HepG2 (cell line): ENCODE results near the gene ZNF74. TPM values are rescaled to one million over a fixed set of nuclear protein-coding genes. Genes with fewer than 3 reads are reported as not detected.

ENCODE experiments used
- ATAC-seq: fragments of 200-7000 bp; cut with Tn5 transposase; 3 replicates; pipeline ENCODE4 v1.9.1; 2020; ENCODE audit warnings: mild to moderate bottlenecking, moderate library complexity
- BruUV-seq: library from RNA; stranded (reverse); fragments of 400-500 nt; replicated peaks from 2 replicates; lab custom pipeline; 2021; lab: Mats Ljungman, UMichigan
- CTCF ChIA-PET: fragments of 300-600 bp; formaldehyde crosslinking; extraction: SDS; loops from one replicate; lab custom pipeline; 2021; ENCODE audit warnings: low total read pairs, inconsistent platforms, low intra/inter-chr PET ratio; lab: Yijun Ruan, JAX
- POLR2A ChIA-PET: fragments of 350-600 bp; sonication (Branson Sonifier 250); formaldehyde crosslinking; loops from one replicate; lab custom pipeline; 2020; ENCODE audit warnings: antibody characterized with exemption, inconsistent platforms; lab: Yijun Ruan, JAX
- DNase-seq: peaks from one replicate; pipeline ENCODE4 v3.0.0-alpha.2; 2015; ENCODE audit warnings: low spot score
- FAIRE-seq: peaks from 3 replicates; lab custom pipeline; 2011; peaks lifted over from hg19 to GRCh38; lab: Jason Lieb, UNC
- H2AFZ ChIP-seq: one replicate; pipeline ENCODE4 v1.6.1; 2011; ENCODE audit warnings: low read length, inconsistent platforms
- H3K27ac ChIP-seq: fragments of 300-600 bp; 3 replicates; pipeline ENCODE4 v1.8.0; 2011; ENCODE audit warnings: mixed run types, mild to moderate bottlenecking, mixed read lengths, low read length, inconsistent platforms; ENCODE audit not compliant: insufficient read depth; ENCODE audit errors: extremely low read length
- H3K27me3 ChIP-seq, 2 experiments: fragments of 200-600 bp in 1 of 2; 2 replicates in 1 of 2; 3 replicates in 1 of 2; pipeline versions ENCODE4 v1.6.0 to v1.8.0; 2011; ENCODE audit warnings: low read length in 2 of 2, mild to moderate bottlenecking in 2 of 2, moderate library complexity in 2 of 2, inconsistent platforms in 1 of 2; ENCODE audit not compliant: insufficient read depth in 2 of 2, control insufficient read depth in 1 of 2
- H3K36me3 ChIP-seq, 2 experiments: fragments of 200-600 bp in 1 of 2; replicated peaks in 1 of 2; 2 replicates in 1 of 2; 3 replicates in 1 of 2; pipeline versions ENCODE4 v1.5.1 to v1.8.0; 2011; ENCODE audit warnings: low read length in 2 of 2, inconsistent platforms in 1 of 2; ENCODE audit not compliant: insufficient read depth in 2 of 2, control insufficient read depth in 1 of 2
- H3K4me1 ChIP-seq: 2 replicates; pipeline ENCODE4 v1.5.1; 2012; ENCODE audit warnings: low read length, inconsistent platforms; ENCODE audit not compliant: insufficient read depth
- H3K4me2 ChIP-seq: 2 replicates; pipeline ENCODE4 v1.6.0; 2011; ENCODE audit warnings: low read depth, low read length, inconsistent platforms
- H3K4me3 ChIP-seq, 3 experiments: fragments of 200-600 bp in 1 of 3; sonication (generic), shearing (Covaris generic) in 1 of 3; replicated peaks in 1 of 3; 2 replicates each; pipeline ENCODE4 v1.5.1; 2011 to 2016; ENCODE audit warnings: low read length in 3 of 3, inconsistent platforms in 2 of 3, low read depth in 2 of 3, mild to moderate bottlenecking in 2 of 3, control low read depth in 1 of 3, mixed read lengths in 1 of 3; ENCODE audit not compliant: insufficient read depth in 1 of 3
- H3K79me2 ChIP-seq: one replicate; pipeline ENCODE4 v1.6.1; 2011; ENCODE audit warnings: low read length, inconsistent platforms; ENCODE audit not compliant: insufficient read depth
- H3K9ac ChIP-seq: 2 replicates; pipeline ENCODE4 v1.6.0; 2011; ENCODE audit warnings: mild to moderate bottlenecking, low read depth, low read length, inconsistent platforms; ENCODE audit not compliant: insufficient read depth
- H3K9me3 ChIP-seq: 2 replicates; pipeline ENCODE4 v1.5.1; 2012; ENCODE audit warnings: mild to moderate bottlenecking, low read length
- H4K20me1 ChIP-seq: 2 replicates; pipeline ENCODE4 v1.6.0; 2011; ENCODE audit warnings: inconsistent platforms, mild to moderate bottlenecking, low read length, moderate library complexity; ENCODE audit not compliant: insufficient read depth
- ARID2 ChIP-seq: sonication (generic); formaldehyde crosslinking; IDR thresholded peaks from 2 replicates; pipeline ENCODE4 v1.8.1; 2022; ENCODE audit warnings: mild to moderate bottlenecking, missing genetic modification reagents, borderline replicate concordance
- ATRX ChIP-seq: sonication (generic); formaldehyde crosslinking; IDR thresholded peaks from 2 replicates; pipeline ENCODE4 v1.4.0; 2020; ENCODE audit warnings: missing genetic modification reagents, borderline replicate concordance
- CHCHD3 ChIP-seq: sonication (generic); formaldehyde crosslinking; IDR thresholded peaks from 2 replicates; pipeline ENCODE4 v1.8.0; 2022; ENCODE audit warnings: mild to moderate bottlenecking, missing genetic modification reagents, moderate library complexity
- FLYWCH1 ChIP-seq: sonication (generic); formaldehyde crosslinking; IDR thresholded peaks from 2 replicates; pipeline ENCODE4 v1.8.1; 2023; ENCODE audit warnings: mild to moderate bottlenecking, missing genetic modification reagents
- FOXK2 ChIP-seq: fragments of 450-650 bp; IDR thresholded peaks from 2 replicates; pipeline ENCODE4 v1.6.1; 2016
- FOXO1 ChIP-seq: sonication (generic); formaldehyde crosslinking; IDR thresholded peaks from 2 replicates; pipeline ENCODE4 v1.4.0; 2020; ENCODE audit warnings: missing genetic modification reagents
- GZF1 ChIP-seq: sonication (generic); formaldehyde crosslinking; IDR thresholded peaks from 2 replicates; pipeline ENCODE4 v1.5.1; 2020; ENCODE audit warnings: mild to moderate bottlenecking, missing genetic modification reagents
- POLR2AphosphoS2 ChIP-seq: IDR thresholded peaks from 2 replicates; pipeline ENCODE4 v1.6.1; 2011; ENCODE audit warnings: low read depth, low read length, improper control_type of control experiment
- SRSF9 ChIP-seq: fragments of 200-400 bp; formaldehyde crosslinking; IDR thresholded peaks from 2 replicates; pipeline ENCODE4 v1.6.1; 2018; ENCODE audit warnings: borderline replicate concordance, mild to moderate bottlenecking, low read depth, low read length; ENCODE audit not compliant: insufficient read depth, poor library complexity, severe bottlenecking
- XRCC5 ChIP-seq: fragments of 200-400 bp; formaldehyde crosslinking; optimal IDR thresholded peaks from 2 replicates; pipeline ENCODE3; 2017; ENCODE audit warnings: mild to moderate bottlenecking, low read length
- ZNF282 ChIP-seq: fragments of 450-650 bp; IDR thresholded peaks from 2 replicates; pipeline ENCODE4 v1.6.1; 2018; ENCODE audit not compliant: partially characterized antibody
- ZNF703 ChIP-seq: sonication (generic); formaldehyde crosslinking; IDR thresholded peaks from 2 replicates; pipeline ENCODE4 v1.5.1; 2020; ENCODE audit warnings: missing genetic modification reagents, mild to moderate bottlenecking, moderate library complexity, borderline replicate concordance
- ZNF746 ChIP-seq: sonication (generic); formaldehyde crosslinking; IDR thresholded peaks from 2 replicates; pipeline ENCODE4 v1.8.0; 2022; ENCODE audit warnings: mild to moderate bottlenecking, missing genetic modification reagents
- ZNF761 ChIP-seq: sonication (generic); formaldehyde crosslinking; conservative IDR thresholded peaks from 2 replicates; pipeline ENCODE4 v1.4.0; 2020; ENCODE audit warnings: mild to moderate bottlenecking, missing genetic modification reagents
- ZNF777 ChIP-seq: sonication (generic); formaldehyde crosslinking; IDR thresholded peaks from 2 replicates; pipeline ENCODE4 v1.4.0; 2020; ENCODE audit warnings: missing genetic modification reagents
- ZNF792 ChIP-seq: IDR thresholded peaks from 2 replicates; pipeline ENCODE4 v1.6.1; 2016
- WGBS: methylation state at CpG from one replicate; pipeline ENCODE4 v1.1.6; 2017; ENCODE audit warnings: low lambda C conversion rate; 5-methylcytosine and 5-hydroxymethylcytosine counted together
- in situ Hi-C: cut with HindIII; loops from 2 replicates; pipeline ENCODE4 v1.10.0; 2017; ENCODE audit warnings: low pct_unique_long_range_greater_than_20kb; ENCODE audit not compliant: extremely low pct_ligation_motif_present
- intact Hi-C: fragments of 100-400 bp; cut with micrococcal nuclease; formaldehyde crosslinking; loops from one replicate; pipeline ENCODE4 v1.10.0; 2022; ENCODE audit not compliant: unreplicated experiment
- polyA plus RNA-seq, 8 experiments: library from polyadenylated mRNA; depleted of rRNA in 3 of 8; stranded (reverse) in 7 of 8; unstranded in 1 of 8; fragments of >200 nt; fragmentation: Illumina TruSeq in 4 of 8; extraction: Trizol in 4 of 8; gene quantifications; 2 replicates each; pipeline versions ENCODE4 v1.2.1 to v1.2.3, GENCODE V29; 2011 to 2016; ENCODE audit warnings: low read depth in 4 of 8, missing spikeins in 1 of 8, mixed read lengths in 1 of 8; ENCODE audit not compliant: insufficient read depth in 1 of 8
- total RNA-seq, 5 experiments: library from RNA; depleted of rRNA; stranded (reverse); fragments of >200 nt; fragmentation: Illumina TruSeq; extraction: Trizol; gene quantifications; 2 replicates each; pipeline ENCODE4 v1.2.3, GENCODE V29; 2016; ENCODE audit warnings: low read depth in 1 of 5
- TF ChIP-seq, protein P1 (sequence below): sonication (generic); formaldehyde crosslinking; IDR thresholded peaks from 2 replicates; pipeline ENCODE4 v1.5.1; 2020; ENCODE audit warnings: missing genetic modification reagents, mild to moderate bottlenecking, borderline replicate concordance
- TF ChIP-seq, protein P2 (sequence below): IDR thresholded peaks from 2 replicates; pipeline ENCODE4 v1.6.1; 2016; ENCODE audit warnings: control low read depth
- TF ChIP-seq, protein P3 (sequence below): sonication (generic); formaldehyde crosslinking; IDR thresholded peaks from 2 replicates; pipeline ENCODE4 v1.5.1; 2020; ENCODE audit warnings: mild to moderate bottlenecking, missing genetic modification reagents, moderate library complexity

The ZNF74 gene
- total and polyA plus RNA-seq, 2 of the 13 experiments (the other 11 are each of a cell fraction or from before 2014, with no cell fraction given): 6.3 to 9.1 TPM

DNA sequence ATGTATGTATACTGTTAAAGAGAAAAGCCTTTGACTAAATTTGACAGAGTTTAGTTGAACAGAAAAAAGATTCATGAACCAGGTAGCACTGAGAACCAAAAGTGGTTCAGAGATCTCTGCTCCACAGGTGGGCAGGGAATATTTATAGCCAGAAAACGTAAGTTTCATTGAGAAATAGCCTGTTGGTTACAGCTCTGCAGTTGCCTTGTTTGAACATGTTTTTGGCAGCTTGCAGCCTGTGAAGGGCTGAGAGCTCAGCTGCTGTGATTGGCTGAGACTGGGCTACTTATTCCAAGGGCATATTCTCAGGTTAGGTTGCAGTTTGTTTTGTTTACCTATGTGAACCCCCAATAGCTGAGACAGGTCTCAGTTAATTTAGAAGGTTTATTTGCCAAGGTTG lies 13.5 kb upstream of the ZNF74 start (continued):
- TF ChIP-seq, protein P1, sequence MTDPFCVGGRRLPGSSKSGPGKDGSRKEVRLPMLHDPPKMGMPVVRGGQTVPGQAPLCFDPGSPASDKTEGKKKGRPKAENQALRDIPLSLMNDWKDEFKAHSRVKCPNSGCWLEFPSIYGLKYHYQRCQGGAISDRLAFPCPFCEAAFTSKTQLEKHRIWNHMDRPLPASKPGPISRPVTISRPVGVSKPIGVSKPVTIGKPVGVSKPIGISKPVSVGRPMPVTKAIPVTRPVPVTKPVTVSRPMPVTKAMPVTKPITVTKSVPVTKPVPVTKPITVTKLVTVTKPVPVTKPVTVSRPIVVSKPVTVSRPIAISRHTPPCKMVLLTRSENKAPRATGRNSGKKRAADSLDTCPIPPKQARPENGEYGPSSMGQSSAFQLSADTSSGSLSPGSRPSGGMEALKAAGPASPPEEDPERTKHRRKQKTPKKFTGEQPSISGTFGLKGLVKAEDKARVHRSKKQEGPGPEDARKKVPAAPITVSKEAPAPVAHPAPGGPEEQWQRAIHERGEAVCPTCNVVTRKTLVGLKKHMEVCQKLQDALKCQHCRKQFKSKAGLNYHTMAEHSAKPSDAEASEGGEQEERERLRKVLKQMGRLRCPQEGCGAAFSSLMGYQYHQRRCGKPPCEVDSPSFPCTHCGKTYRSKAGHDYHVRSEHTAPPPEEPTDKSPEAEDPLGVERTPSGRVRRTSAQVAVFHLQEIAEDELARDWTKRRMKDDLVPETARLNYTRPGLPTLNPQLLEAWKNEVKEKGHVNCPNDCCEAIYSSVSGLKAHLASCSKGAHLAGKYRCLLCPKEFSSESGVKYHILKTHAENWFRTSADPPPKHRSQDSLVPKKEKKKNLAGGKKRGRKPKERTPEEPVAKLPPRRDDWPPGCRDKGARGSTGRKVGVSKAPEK (CRISPR knock-in tag): no peak
- TF ChIP-seq ZNF777 (CRISPR knock-in tag) (no peak), XRCC5 (no peak), POLR2AphosphoS2 (no peak), GZF1 (CRISPR knock-in tag) (no peak), ZNF703 (CRISPR knock-in tag) (no peak)
- TF ChIP-seq, protein P2, sequence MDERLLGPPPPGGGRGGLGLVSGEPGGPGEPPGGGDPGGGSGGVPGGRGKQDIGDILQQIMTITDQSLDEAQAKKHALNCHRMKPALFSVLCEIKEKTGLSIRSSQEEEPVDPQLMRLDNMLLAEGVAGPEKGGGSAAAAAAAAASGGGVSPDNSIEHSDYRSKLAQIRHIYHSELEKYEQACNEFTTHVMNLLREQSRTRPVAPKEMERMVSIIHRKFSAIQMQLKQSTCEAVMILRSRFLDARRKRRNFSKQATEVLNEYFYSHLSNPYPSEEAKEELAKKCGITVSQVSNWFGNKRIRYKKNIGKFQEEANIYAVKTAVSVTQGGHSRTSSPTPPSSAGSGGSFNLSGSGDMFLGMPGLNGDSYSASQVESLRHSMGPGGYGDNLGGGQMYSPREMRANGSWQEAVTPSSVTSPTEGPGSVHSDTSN: no peak

DNA sequence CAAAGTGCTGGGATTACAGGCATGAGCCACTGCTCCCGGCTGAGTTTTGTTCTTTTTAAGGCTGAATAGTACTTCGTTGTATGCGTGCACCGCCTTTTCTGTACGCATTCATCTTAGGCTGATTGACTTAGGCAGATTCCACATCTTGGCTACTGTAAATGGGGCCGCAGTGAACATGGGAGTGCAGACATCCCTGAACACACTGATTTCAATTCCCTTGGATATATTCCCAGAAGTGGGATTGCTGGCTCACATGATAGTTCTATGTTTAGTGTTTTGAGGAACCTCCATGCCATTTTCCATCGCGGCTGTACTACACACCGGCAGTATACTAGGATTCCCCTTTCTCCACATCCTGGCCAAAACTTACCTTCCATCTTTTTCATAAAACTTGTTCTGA lies 10.4 kb upstream of the ZNF74 start:
- Histone ChIP-seq H3K4me3 (no peak overlapping the region), H3K27me3 (peaks cover 0 to 10% of the 10 kb centered on the region in 2 experiments; a peak in 2 of 5 replicates), H3K27ac (no peak overlapping the region), H4K20me1 (no peaks in the 10 kb centered on the region), H3K4me1 (no peaks in the 10 kb centered on the region), H3K36me3 (no peaks in the 10 kb centered on the region), H3K4me2 (no peak overlapping the region), H2AFZ (no peak overlapping the region), H3K9me3 (no peaks in the 10 kb centered on the region), H3K9ac (no peak overlapping the region), H3K79me2 (no peaks in the 10 kb centered on the region)
- ChIA-PET CTCF (no interaction called here), POLR2A (no interaction called here)
- ATAC-seq (no peak), FAIRE-seq (no peak), DNase-seq (no peak)
- no TSS peak for BruUV-seq
- in situ Hi-C loops: no loop called here
- intact Hi-C loops: no loop called here
- WGBS: 67% methylated on average over 9 of the region's 9 CpGs
- TF ChIP-seq FLYWCH1 (CRISPR knock-in tag) (no peak), CHCHD3 (CRISPR knock-in tag) (no peak), SRSF9 (no peak), ATRX (CRISPR knock-in tag) (no peak), ZNF761 (CRISPR knock-in tag) (no peak), ZNF746 (no peak), ZNF792 (CRISPR knock-in tag) (no peak), ARID2 (CRISPR knock-in tag) (no peak), FOXK2 (no peak), ZNF282 (no peak), FOXO1 (CRISPR knock-in tag) (no peak)
- TF ChIP-seq, protein P3, sequence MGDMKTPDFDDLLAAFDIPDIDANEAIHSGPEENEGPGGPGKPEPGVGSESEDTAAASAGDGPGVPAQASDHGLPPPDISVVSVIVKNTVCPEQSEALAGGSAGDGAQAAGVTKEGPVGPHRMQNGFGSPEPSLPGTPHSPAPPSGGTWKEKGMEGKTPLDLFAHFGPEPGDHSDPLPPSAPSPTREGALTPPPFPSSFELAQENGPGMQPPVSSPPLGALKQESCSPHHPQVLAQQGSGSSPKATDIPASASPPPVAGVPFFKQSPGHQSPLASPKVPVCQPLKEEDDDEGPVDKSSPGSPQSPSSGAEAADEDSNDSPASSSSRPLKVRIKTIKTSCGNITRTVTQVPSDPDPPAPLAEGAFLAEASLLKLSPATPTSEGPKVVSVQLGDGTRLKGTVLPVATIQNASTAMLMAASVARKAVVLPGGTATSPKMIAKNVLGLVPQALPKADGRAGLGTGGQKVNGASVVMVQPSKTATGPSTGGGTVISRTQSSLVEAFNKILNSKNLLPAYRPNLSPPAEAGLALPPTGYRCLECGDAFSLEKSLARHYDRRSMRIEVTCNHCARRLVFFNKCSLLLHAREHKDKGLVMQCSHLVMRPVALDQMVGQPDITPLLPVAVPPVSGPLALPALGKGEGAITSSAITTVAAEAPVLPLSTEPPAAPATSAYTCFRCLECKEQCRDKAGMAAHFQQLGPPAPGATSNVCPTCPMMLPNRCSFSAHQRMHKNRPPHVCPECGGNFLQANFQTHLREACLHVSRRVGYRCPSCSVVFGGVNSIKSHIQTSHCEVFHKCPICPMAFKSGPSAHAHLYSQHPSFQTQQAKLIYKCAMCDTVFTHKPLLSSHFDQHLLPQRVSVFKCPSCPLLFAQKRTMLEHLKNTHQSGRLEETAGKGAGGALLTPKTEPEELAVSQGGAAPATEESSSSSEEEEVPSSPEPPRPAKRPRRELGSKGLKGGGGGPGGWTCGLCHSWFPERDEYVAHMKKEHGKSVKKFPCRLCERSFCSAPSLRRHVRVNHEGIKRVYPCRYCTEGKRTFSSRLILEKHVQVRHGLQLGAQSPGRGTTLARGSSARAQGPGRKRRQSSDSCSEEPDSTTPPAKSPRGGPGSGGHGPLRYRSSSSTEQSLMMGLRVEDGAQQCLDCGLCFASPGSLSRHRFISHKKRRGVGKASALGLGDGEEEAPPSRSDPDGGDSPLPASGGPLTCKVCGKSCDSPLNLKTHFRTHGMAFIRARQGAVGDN (CRISPR knock-in tag): no peak
